ENCODE measurements around the gene SPINT4. TPM values are rescaled to one million over a fixed set of nuclear protein-coding genes. Genes with fewer than 3 reads are reported as not detected.
"Not testable (repeated sequence)": the region's sequence is repeated elsewhere in the genome, so short reads cannot be mapped to it uniquely, and the experiment has no call there.

Gene SPINT4
- polyA plus RNA-seq, 3 donors, result not detected

- no peak overlapping the region for H3K9ac ChIP-seq (ENCODE audit: insufficient read depth, low read length, poor library complexity, severe bottlenecking)
- H3K4me1 Mint-ChIP-seq, result no peaks in the 10 kb centered on the region
- no peaks in the 10 kb centered on the region for H3K36me3 Mint-ChIP-seq
- H3K27ac Mint-ChIP-seq, result no peak overlapping the region
- no peak overlapping the region for H3K4me2 ChIP-seq (replicated peaks; ENCODE audit: extremely low read depth, low read length, poor library complexity, severe bottlenecking)
- H3K27me3 Mint-ChIP-seq (ENCODE audit: low read depth in 3 of 3), result peaks cover 5 to 24% (median 8%) of the 10 kb centered on the region in 3 donors
- H3K4me3 ChIP-seq (replicated peaks in 1 of 3; ENCODE audit: low read depth in 2 of 3, low read length in 3 of 3), result no peak overlapping the region
- H2AFZ ChIP-seq (ENCODE audit: insufficient read depth, low read depth, low read length, poor library complexity, severe bottlenecking), result no peak overlapping the region
- intact Hi-C loops (cut with micrococcal nuclease), result no loop called here
- H3K36me3 ChIP-seq (replicated peaks in 1 of 2; ENCODE audit: control insufficient read depth in 1 of 2, insufficient read depth in 2 of 2, low read length in 2 of 2), result no peaks in the 10 kb centered on the region
- no peak overlapping the region for H3K27ac ChIP-seq (ENCODE audit: low read depth in 1 of 2, low read length in 2 of 2)
- peaks cover 0 to 3% of the 10 kb centered on the region in 2 donors for H3K9me3 ChIP-seq (replicated peaks in 1 of 2; ENCODE audit: control insufficient read depth in 1 of 2, insufficient read depth in 1 of 2, low read length in 2 of 2)
- no peaks in the 10 kb centered on the region for H4K20me1 ChIP-seq (ENCODE audit: insufficient read depth, low read length)
- no peak overlapping the region for H3K4me3 Mint-ChIP-seq
- 94% methylated on average over 2 of the region's 3 CpGs for WGBS (ENCODE audit: insufficient coverage)
- H3K9me3 Mint-ChIP-seq, result peaks cover 0 to 6% (median 4%) of the 10 kb centered on the region in 7 donors
- H3K27me3 ChIP-seq (ENCODE audit: control insufficient read depth in 2 of 2, insufficient read depth in 2 of 2, low read length in 2 of 2), result peaks cover 2% of the 10 kb centered on the region in 2 donors
- no peaks in the 10 kb centered on the region for H3K4me1 ChIP-seq (ENCODE audit: control insufficient read depth in 1 of 2, insufficient read depth in 2 of 2, low read length in 2 of 2)
- TF ChIP-seq, protein P1, sequence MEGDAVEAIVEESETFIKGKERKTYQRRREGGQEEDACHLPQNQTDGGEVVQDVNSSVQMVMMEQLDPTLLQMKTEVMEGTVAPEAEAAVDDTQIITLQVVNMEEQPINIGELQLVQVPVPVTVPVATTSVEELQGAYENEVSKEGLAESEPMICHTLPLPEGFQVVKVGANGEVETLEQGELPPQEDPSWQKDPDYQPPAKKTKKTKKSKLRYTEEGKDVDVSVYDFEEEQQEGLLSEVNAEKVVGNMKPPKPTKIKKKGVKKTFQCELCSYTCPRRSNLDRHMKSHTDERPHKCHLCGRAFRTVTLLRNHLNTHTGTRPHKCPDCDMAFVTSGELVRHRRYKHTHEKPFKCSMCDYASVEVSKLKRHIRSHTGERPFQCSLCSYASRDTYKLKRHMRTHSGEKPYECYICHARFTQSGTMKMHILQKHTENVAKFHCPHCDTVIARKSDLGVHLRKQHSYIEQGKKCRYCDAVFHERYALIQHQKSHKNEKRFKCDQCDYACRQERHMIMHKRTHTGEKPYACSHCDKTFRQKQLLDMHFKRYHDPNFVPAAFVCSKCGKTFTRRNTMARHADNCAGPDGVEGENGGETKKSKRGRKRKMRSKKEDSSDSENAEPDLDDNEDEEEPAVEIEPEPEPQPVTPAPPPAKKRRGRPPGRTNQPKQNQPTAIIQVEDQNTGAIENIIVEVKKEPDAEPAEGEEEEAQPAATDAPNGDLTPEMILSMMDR (IDR thresholded peaks at IDR 0.05), result no peak
- no peaks in the 10 kb centered on the region for H3K79me2 ChIP-seq (ENCODE audit: insufficient read depth, low read length)
- no peak for DNase-seq
Measured at GRCh38 chr20:45752746-45753145, 30.6 kb downstream of the SPINT4 start.

GRCh38 chr20:45758096-45758495 is 35.9 kb downstream of the SPINT4 start:
- H3K36me3 ChIP-seq (replicated peaks in 1 of 2; ENCODE audit: control insufficient read depth in 1 of 2, insufficient read depth in 2 of 2, low read length in 2 of 2), result no peaks in the 10 kb centered on the region
- no peak overlapping the region for H3K9ac ChIP-seq (ENCODE audit: insufficient read depth, low read length, poor library complexity, severe bottlenecking)
- no peak overlapping the region for H2AFZ ChIP-seq (ENCODE audit: insufficient read depth, low read depth, low read length, poor library complexity, severe bottlenecking)
- no peaks in the 10 kb centered on the region for H3K4me1 Mint-ChIP-seq
- peaks cover 0 to 3% of the 10 kb centered on the region in 2 donors for H3K9me3 ChIP-seq (replicated peaks in 1 of 2; ENCODE audit: control insufficient read depth in 1 of 2, insufficient read depth in 1 of 2, low read length in 2 of 2)
- TF ChIP-seq, protein P1 (IDR thresholded peaks at IDR 0.05), result no peak
- peaks cover 0 to 6% (median 4%) of the 10 kb centered on the region in 7 donors for H3K9me3 Mint-ChIP-seq
- H3K4me2 ChIP-seq (replicated peaks; ENCODE audit: extremely low read depth, low read length, poor library complexity, severe bottlenecking), result no peak overlapping the region
- no peaks in the 10 kb centered on the region for H3K4me1 ChIP-seq (ENCODE audit: control insufficient read depth in 1 of 2, insufficient read depth in 2 of 2, low read length in 2 of 2)
- no peak overlapping the region for H3K4me3 ChIP-seq (replicated peaks in 1 of 3; ENCODE audit: low read depth in 2 of 3, low read length in 3 of 3)
- H3K36me3 Mint-ChIP-seq, result no peaks in the 10 kb centered on the region
- no peaks in the 10 kb centered on the region for H3K27me3 ChIP-seq (ENCODE audit: control insufficient read depth in 2 of 2, insufficient read depth in 2 of 2, low read length in 2 of 2)
- no peak overlapping the region for H3K27ac Mint-ChIP-seq
- H3K27me3 Mint-ChIP-seq (ENCODE audit: low read depth in 3 of 3), result peaks cover 3 to 16% (median 5%) of the 10 kb centered on the region in 3 donors
- H3K27ac ChIP-seq (ENCODE audit: low read depth in 1 of 2, low read length in 2 of 2), result no peak overlapping the region
- intact Hi-C loops (cut with micrococcal nuclease), result no loop called here
- no peak overlapping the region for H3K4me3 Mint-ChIP-seq
- DNase-seq, result no peak
- 95% methylated on average over 4 of the region's 4 CpGs for WGBS (ENCODE audit: insufficient coverage)
- H4K20me1 ChIP-seq (ENCODE audit: insufficient read depth, low read length), result no peaks in the 10 kb centered on the region
- no peaks in the 10 kb centered on the region for H3K79me2 ChIP-seq (ENCODE audit: insufficient read depth, low read length)

DNA sequence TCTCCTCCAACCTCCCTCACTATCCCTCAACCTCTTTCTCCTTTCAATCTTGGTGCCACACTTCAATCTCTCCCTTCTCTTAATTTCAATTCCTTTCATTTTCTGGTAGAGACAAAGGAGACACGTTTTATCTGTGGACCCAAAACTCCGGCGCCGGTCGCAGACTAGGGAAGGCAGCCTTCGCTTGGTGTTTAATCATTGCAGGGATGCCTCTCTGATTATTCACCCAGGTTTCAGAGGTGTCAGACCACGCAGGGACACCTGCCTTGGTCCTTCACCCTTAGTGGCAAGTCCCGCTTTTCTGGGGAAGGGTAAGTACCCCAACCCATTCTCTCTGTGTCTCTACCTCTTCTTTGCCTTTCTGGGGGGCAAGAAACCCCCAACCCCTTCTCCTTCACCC is 37.8 kb downstream of the SPINT4 start:
- H3K9me3 Mint-ChIP-seq; H3K27me3 ChIP-seq (ENCODE audit: control insufficient read depth in 2 of 2, insufficient read depth in 2 of 2, low read length in 2 of 2); H3K79me2 ChIP-seq (ENCODE audit: insufficient read depth, low read length); H4K20me1 ChIP-seq (ENCODE audit: insufficient read depth, low read length); DNase-seq; H3K4me1 Mint-ChIP-seq; H3K4me1 ChIP-seq (ENCODE audit: control insufficient read depth in 1 of 2, insufficient read depth in 2 of 2, low read length in 2 of 2); H3K27ac ChIP-seq (ENCODE audit: low read depth in 1 of 2, low read length in 2 of 2); H3K4me3 Mint-ChIP-seq; H3K4me2 ChIP-seq (replicated peaks; ENCODE audit: extremely low read depth, low read length, poor library complexity, severe bottlenecking); H3K9ac ChIP-seq (ENCODE audit: insufficient read depth, low read length, poor library complexity, severe bottlenecking); H3K27me3 Mint-ChIP-seq (ENCODE audit: low read depth in 3 of 3); H2AFZ ChIP-seq (ENCODE audit: insufficient read depth, low read depth, low read length, poor library complexity, severe bottlenecking); H3K9me3 ChIP-seq (replicated peaks in 1 of 2; ENCODE audit: control insufficient read depth in 1 of 2, insufficient read depth in 1 of 2, low read length in 2 of 2); H3K36me3 Mint-ChIP-seq; H3K36me3 ChIP-seq (replicated peaks in 1 of 2; ENCODE audit: control insufficient read depth in 1 of 2, insufficient read depth in 2 of 2, low read length in 2 of 2); intact Hi-C loops (cut with micrococcal nuclease); H3K27ac Mint-ChIP-seq; H3K4me3 ChIP-seq (replicated peaks in 1 of 3; ENCODE audit: low read depth in 2 of 3, low read length in 3 of 3): not testable (repeated sequence)
- 100% methylated on average over 1 of the region's 8 CpGs for WGBS (ENCODE audit: insufficient coverage)

All from CD14-positive monocyte (primary cell).